Measurements from ENCODE around the gene ANO9.

The ANO9 gene

GRCh38 chr11:424232-424631 lies 17.6 kb downstream of the ANO9 start:
- H3K4me3 ChIP-seq (ENCODE audit: low read depth, low read length): no peak overlapping the region
- no peak for DNase-seq (ENCODE audit: low read depth)
- no peak for TF ChIP-seq CTCF (conservative IDR thresholded peaks at IDR 0.05; ENCODE audit: low read depth, low read length)

DNA sequence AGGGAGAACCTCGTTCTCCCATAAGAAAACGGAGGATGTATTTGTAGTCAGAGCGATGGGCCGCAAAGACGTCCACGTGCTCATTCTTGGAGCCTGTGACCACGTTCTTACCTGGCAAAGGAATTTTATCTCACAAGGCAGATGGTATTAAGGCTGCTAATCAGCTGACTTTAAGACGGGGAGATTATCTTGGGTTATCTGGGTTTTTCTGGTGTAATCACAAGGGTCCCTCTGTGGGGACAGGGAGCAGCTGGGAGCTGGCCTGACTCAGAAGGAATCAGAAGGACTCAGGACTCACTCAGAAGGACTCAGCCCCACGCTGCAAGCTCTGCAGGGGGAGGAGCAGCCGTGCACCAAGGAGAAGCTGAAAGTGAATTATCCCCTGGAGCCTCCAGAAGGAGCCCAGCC lies 19.6 kb downstream of the ANO9 start:
- no peak for TF ChIP-seq CTCF (conservative IDR thresholded peaks at IDR 0.05; ENCODE audit: low read depth, low read length)
- DNase-seq (ENCODE audit: low read depth): no peak
- no peak overlapping the region for H3K4me3 ChIP-seq (ENCODE audit: low read depth, low read length)

- H3K4me3 ChIP-seq (ENCODE audit: low read depth, low read length): no peak overlapping the region
- TF ChIP-seq CTCF (conservative IDR thresholded peaks at IDR 0.05; ENCODE audit: low read depth, low read length): no peak
- no peak for DNase-seq (ENCODE audit: low read depth)
These were observed 20.9 kb downstream of the ANO9 start for GRCh38 chr11:420911-421321.

GRCh38 chr11:420054-420910 lies 21.5 kb downstream of the ANO9 start:
- no peak overlapping the region for H3K4me3 ChIP-seq (ENCODE audit: low read depth, low read length)
- TF ChIP-seq CTCF (conservative IDR thresholded peaks at IDR 0.05; ENCODE audit: low read depth, low read length): no peak
- no peak for DNase-seq (ENCODE audit: low read depth)

DNA sequence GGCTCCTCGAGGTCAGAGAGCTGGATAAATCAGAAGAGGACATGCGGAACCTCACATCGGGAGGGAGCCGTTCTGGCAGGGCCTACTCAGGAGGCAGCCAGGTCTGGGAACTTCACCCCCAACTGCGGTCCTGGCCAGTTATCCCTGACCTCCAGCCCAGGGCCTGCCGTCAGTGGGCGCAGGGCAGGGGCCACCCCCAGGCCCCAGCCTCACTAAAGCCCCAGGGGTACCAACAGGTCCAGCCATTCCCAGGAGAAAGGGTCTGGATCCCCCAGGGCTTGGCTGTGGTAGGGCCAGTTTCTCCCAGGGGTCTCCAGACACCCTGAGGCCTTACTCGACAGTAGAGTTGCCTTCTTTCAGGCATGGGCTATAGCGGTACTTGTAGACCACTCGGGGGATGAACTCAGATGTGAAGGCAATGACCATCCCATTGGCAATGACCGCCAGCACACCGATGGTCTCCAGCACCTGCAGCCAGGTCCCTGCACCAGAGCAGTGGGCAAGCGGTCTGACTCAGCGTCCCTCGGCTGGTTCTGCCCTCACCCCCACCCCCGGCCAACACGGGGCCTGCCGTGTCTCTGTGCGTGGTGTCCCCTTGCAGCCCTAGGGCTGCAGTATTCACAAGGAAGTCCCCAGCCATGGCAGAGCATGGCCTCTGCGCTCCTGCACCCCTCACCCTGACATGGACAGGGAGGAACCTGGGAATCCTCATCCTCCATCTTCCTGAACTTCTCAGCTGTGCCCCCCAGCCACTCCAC lies 22.4 kb downstream of the ANO9 start:
- DNase-seq (ENCODE audit: low read depth): no peak
- TF ChIP-seq CTCF (conservative IDR thresholded peaks at IDR 0.05; ENCODE audit: low read depth, low read length): no peak
- no peak overlapping the region for H3K4me3 ChIP-seq (ENCODE audit: low read depth, low read length)

- DNase-seq (ENCODE audit: low read depth): no peak
- no peak for TF ChIP-seq CTCF (conservative IDR thresholded peaks at IDR 0.05; ENCODE audit: low read depth, low read length)
- no peak overlapping the region for H3K4me3 ChIP-seq (ENCODE audit: low read depth, low read length)
These were observed 23.2 kb downstream of the ANO9 start for GRCh38 chr11:418343-419247.

Measured in choroid plexus epithelial cell (primary cell).